Inflammatory macrophage treated with lipopolysaccharide for 1 hour (primary cell): Measurements from ENCODE around the gene MACROD2.

Experiments used
- DNase-seq, 2 donors: peaks; one replicate each; pipeline ENCODE4 v3.0.0-alpha.2; 2020 to 2022

MACROD2 gene

DNA sequence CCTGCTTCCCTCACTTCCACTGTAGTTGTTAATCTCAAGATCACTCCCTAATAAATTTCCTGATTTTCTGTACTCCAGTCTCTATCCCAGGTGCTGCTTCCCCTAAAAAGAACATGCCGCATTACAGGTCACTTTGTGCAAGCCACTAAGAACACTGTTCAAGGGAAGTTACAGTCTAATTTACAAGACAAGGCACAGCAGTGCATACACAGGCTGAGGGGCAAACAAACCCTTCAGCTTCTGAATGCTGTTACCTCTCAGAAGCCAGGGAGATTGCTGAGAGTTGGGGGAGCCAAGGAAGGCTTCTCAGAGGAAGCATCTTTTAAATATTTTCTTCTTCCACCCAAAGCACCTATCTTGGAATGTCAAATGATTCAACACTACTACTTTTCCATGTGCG, 787.4 kb downstream of the MACROD2 start:
- DNase-seq, result no peak

DNA sequence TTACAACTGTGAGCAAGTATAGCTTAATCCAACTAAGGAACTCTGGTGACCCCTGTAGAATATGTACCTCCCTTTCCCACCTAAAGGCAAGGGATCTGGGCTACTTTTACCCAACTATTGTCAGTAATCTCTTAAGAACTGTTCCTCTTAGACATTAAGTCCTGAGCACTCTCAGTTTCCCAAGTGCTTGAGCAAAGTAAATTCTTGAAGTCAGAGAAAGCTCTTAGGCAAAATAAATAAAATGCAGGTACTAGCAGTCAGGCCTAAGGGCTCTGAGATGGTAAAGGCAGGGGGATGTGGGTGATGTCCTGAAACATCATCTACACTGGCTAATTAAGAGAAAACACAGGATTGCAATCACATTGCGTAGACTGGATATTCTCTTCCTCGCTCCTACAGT, 788.5 kb downstream of the MACROD2 start:
- no peak for DNase-seq

- DNase-seq, result no peak
Observed at GRCh38 chr20:14785065-14785743, 789.9 kb downstream of the MACROD2 start.

GRCh38 chr20:14790190-14790589, 794.9 kb downstream of the MACROD2 start:
- no peak for DNase-seq

DNA sequence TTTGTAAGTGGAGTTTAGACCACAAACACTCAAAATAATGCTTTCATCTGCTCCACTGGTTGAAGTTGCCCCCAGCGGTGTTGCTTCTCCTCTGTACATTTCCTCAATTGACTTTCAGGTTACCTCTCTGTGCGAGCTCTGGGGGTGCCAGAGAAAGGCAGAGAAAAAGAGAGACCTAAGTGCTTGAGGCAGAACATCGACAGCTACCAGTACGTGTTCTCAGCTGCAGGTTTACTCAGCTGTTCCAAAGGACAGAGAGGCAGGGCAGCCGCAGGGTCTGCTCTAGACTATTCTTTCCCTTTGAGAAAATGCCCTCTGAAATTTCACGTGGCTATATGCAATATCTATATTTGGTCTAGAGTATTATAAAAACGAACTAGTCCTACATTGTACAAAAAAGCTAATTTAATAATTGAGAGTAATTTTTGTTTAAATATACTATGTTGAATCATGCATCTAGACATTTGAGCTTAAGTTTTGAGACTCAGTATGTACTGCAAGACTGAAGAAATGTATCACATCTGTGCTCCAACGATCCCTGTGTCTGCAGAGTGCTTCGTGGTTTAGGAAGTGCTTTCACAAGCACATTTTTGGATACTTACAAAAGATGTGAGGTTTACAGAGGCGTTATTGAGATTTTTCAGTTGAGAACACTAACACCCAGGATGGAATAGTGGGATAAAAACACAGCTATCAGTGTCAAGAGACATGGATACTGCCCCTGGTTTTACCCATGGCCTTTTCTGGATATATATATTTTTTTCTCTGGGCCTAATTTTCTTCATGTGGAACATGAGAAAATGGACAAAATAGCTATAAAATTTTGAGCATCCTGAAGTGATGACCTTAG, 795.7 kb downstream of the MACROD2 start:
- DNase-seq, result no peak

GRCh38 chr20:14792915-14793314, 797.6 kb downstream of the MACROD2 start:
- no peak for DNase-seq

GRCh38 chr20:14799545-14800216, 804.4 kb downstream of the MACROD2 start:
- DNase-seq, result no peak

DNA sequence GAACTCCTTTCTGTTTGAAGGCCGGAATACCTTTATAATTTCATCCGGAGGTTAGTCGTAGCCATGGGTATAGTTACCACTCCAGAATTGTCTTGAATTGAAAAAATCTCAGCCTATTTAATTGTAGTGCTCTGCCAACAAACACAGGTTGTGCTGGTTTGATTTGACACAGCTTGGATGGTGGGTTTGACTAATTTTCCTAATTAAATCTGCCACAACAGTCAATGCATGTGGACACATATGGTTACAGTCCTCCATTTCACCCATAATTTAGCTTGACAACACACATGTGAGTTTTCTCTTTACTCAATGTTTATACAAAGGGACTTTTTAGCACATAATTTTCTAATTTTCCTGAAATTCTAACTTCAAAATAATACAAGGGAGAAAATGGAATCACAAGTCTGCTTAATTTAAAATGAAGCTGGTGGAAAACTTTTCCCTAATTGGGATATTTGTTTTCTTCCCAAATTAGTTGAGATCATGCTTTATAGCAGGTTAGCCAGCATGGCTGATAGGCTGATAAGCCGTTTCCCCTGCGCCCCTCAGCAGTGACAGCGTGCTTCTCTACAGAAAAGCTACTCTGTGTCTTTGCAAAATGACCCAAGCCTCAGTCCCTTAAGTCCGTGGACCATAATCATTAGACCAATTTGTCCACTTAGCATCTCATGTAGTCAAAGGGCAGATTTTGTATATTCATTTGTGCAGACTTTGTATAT, 805.5 kb downstream of the MACROD2 start:
- no peak for DNase-seq

DNA sequence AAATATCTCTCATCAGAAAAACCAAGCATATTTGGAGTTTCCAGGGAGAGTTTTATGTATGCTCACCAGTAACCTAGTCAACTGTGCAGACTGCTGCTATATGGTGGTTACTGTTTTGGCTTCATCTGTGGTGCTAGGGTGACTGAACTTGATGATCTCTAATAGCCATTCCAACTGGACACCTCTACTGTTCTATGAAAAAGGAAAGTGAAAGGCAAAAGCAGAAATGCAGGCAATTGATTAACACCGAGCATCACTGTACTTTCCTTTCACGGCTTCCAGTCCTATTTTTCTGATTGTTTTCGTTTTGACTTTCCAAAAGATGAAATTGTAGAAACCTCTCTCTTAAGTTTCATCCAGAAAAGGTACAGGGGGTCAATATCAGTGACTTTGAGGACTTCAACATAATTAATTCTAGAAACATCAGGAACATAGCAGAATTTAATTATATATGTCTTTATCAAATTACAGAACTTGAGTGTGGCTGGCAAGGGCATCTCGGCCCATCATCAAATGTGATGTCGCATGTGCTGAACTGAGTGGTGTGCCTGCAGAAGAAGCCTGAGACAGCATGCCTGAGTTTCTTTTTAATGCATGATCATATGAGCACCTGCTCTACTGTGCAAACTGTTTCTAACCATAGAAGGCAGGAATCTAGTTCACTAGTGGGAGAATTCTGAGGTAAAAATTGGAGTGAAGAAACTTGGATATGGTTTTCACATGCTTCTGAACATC, 806.4 kb downstream of the MACROD2 start:
- no peak for DNase-seq

GRCh38 chr20:14807224-14807623, 811.9 kb downstream of the MACROD2 start:
- no peak for DNase-seq

DNA sequence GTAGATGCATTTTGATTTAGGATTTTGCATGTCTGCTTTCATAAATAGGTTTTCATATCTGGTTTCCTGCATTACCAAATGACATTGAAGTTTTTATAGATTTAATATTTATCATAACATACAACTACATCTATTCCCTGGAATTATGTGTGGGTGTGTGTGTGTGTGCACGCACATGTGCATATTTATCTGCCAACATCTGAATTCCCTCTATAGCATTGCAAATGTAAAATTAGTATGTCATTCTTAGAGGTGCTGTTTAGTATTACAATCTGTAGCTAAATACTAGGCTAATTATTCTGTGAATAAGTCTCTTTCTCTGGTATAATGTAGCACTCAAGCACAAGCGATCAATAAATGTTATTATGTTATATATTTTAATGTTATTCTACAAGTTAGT, 820.0 kb downstream of the MACROD2 start:
- no peak for DNase-seq

DNA sequence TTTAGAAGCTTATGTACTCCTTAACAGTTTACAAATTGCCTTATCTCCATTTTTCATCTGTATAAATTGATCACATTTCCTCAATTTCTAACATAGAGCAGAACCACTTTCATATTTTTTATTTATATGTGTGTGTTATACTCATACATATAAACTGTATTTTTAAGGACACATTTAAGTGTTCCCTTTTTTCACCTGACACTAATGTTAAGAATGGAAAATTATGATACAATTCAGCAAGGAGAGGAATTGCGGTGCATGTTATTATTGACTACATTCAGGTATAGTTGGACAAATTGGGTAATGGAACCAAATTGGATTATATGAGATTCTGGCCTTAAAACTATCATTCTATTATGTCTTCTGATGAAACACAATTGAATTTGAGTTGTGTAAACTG, 821.2 kb downstream of the MACROD2 start:
- DNase-seq, result no peak

DNA sequence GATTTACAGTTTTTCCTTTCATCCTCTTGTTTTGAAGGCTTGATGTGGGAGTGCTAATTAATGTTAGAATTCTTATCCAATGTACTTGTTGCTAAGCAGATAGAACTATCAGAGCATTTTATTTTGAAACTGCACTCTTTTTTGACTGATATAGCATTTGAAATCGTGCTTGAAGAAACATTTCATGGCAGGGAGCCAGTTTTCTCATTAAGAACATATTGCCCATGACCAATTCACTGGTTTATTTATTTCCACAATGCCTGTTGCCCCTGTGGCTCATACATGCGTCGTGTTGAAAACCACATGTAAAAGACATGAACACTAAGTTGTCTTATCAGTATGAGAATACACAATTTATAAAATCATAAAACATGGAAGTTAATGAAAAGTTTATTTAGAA, 821.8 kb downstream of the MACROD2 start:
- no peak for DNase-seq

- DNase-seq, result no peak
Observed at GRCh38 chr20:14820771-14821170, 825.5 kb downstream of the MACROD2 start.

GRCh38 chr20:14821251-14821650, 825.9 kb downstream of the MACROD2 start:
- DNase-seq, result no peak

DNA sequence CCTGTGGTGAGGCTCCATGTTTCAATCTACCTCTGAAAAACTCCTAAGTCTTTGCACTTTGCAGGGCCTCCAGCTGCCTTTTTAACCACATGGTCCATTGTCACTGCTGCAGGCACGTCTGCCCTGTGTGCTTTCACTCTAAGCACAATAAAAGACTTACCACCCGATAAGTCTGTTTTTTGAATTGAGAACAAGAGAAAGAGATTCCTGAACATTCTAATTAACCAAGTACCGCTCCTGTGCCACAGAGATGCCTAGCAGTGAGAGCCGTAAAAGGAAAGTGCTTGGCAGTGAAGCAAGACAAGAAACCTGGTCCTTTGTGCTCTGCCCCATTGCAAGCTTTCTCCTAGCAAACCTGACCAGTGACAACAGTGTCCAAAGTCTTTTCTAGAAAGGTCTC, 829.7 kb downstream of the MACROD2 start:
- no peak for DNase-seq

- DNase-seq, result no peak
Observed at GRCh38 chr20:14826543-14827313, 831.4 kb downstream of the MACROD2 start.

DNA sequence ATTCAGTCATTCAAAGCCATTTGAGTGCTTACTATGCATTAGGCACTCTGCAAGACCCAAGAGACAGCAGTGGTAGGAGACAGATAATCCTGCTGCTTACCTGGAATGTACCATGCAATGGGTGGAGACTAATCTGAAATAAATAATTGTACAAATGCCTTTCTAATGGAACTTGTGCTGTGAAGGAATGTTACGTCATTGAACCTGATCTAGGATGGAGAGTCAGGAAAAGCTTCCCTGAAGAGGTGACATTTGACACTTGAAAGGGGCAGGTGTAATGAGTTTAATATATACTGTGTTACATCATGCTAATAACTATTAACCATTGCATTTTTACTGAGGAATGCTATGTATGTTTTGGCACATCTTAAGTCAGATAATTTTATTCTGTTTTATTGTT, 833.1 kb downstream of the MACROD2 start:
- no peak for DNase-seq

DNA sequence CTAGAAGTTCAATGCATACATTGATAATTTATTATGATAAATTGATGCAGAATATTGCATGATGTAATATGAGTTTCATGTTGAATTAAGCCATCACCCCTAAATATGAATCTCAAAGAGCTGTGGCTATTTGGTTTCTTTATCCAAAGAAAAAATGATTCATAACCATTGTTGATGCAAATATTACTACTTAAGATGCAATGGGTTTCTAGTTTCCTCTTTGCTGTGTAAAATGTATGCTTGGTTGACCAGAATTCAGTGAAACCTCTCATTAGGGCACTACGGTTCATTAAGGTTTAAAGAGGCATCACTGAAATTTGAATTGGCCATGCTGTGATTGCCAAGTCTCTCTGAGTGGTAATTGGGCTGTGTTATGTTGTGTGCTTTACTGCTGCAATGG, 834.6 kb downstream of the MACROD2 start:
- DNase-seq, result no peak

GRCh38 chr20:14830466-14830865, 835.1 kb downstream of the MACROD2 start:
- no peak for DNase-seq

DNA sequence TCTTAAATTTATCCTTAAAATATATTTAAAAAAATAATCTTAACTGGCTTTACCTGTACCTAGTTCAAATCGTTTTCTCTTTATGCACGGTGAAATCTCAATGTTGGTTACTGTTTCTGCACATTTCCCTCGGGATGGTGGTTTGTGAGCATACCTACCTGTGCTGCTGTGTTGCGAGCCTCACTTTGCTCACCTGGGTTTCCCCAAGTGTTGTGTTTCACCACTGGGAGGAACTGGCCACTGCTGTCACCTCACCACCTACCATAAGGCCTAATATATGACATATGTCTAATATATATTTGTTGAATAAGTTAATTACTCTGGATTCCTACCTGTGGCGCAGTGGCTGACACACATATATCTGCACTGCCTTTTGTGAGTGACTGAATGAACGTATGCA, 835.6 kb downstream of the MACROD2 start:
- DNase-seq, result no peak

DNA sequence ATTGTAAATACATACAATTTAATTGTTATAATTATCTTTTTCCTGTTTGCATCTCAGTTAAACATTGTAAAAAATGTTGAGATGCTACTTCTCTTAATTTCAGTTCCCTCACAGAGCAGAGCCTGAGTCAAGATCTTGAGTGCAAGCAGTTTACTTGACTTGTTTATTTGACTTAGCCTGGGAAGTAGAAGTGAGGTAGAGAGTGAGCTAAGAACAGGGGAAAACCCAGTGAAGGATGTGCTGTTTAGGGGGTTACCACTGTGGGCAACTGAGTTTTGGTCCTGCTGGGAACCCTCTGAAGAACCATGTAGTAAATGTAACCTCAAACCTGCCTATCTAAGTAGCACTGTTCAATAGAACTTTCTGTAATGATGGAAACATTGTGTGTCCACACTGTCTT, 837.3 kb downstream of the MACROD2 start:
- no peak for DNase-seq
